NCI-H1105 (cell line): ENCODE measurements around the gene LIPF.
"Not testable (repeated sequence)": the region's sequence is repeated elsewhere in the genome, so short reads cannot be mapped to it uniquely, and the experiment has no call there.

Experiments
- DNase-seq: peaks from one replicate; lab custom pipeline; 2025; lab: John Stamatoyannopoulos, UW

Gene LIPF

DNA sequence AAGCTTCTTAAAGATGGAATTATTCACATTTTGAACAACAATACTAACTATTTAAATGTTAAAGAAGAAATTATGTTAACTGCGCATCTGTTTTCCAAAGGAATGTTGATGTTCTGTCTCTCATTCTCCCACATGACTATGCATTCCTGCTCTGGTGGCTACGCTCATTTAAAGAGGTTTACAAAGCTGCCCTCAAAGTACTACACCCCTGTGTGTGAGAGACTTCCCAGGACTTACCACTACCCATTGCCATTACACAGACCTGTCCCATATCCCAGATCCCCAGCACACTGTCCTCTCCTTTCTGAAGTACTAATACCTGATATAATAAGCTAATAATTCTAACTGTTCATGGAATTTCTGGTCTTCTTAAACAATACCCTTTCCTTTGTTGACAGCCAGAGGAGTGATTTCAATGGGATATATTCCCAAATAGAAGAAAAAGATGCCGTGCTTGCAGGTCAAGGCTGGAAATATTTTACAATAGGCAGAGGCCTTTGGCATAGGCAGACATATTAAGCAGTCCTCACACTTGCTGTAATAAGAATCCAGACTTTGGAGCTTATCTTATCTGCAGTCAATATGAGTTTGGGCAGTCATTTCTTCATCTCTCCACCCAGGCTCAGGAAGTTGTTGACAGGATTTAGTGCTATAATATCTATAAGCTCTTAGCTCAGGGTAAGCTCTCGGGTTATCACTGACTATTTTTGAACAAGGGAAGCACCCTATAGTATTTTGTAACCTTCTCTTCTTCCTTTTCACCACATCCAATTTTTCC, 12.2 kb downstream of the LIPF start:
- no peak for DNase-seq

DNA sequence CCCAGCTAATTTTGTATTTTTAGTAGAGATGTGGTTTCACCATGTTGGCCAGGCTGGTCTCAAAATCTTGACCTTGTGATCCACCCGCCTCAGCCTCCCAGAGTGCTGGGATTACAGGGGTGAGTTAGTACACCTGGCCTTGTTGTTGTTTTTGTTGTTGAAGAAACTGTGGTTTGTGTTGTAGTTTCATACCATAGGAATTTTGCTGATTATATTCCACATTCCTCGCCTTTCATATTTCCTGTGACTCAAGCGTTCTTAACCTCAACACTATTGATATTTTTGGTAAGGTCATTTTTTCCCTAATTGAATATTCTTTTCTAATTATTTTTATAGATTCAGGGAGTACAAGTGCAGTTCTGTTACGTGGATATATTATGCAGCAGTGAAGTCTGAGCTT, 16.7 kb downstream of the LIPF start:
- no peak for DNase-seq

DNA sequence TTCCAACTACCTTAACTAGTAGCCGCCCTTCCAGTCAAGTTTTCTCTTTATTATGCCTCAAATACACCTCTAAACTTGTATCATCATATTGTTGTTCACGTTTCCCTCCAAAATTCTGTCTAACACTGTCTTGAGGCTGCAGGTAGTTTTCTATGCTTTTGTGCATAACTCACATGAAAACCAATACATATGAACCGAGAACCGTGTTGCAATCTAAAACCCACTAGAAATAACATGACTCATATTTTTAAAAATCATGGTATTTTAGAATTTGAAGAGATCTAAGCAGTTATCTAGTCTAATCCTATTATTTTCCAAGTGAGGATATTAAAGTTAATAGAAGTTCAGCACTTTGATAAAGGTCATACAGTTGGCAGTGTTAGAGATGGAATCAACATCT, 18.2 kb downstream of the LIPF start:
- no peak for DNase-seq

DNA sequence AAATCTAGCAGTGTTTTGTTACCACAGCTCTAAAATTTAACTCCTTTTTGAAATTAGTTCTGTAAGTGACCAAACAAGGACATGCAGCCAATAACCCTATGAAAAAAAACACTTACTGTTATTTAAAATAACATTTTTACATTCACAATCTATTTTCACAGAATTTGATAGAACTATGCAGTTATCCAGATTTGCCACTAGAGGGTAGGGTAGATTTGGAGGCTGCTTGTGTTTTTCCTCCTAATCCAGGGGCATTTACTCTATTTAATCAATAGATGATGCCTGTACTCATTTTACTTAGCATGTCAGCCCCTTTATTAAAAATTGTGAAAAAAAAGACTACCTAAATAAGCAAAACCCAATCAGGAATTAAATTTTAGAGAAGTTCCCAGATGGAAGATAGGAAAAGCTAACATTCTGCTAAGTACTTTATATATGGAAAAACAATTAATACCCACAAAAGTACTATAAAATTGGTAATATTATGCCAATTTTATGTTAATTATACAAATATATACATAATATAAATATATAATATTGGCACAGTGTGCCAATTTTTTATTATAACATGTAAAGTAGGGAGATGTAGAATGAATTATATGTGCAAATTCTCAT, 23.7 kb downstream of the LIPF start:
- no peak for DNase-seq

DNA sequence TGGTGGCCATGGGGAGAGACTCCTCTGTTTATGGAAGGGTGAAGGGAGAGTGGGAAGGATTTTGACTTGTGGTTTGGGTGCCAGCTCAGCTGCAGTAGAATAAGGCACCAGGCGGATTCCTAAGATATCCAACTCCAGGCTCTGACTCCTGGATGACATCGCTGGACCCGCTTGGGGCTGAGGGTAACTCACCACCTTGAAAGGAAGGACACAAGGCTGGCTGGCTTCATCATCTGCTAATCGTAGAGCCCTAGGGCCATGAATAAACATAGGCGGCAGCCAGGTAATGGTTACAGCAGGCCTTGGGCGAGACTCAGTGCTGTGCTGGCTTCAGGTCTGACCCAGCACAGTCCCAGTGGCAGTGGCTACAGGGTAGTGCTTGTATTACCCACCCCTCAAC, 25.1 kb downstream of the LIPF start:
- DNase-seq, result no peak

DNA sequence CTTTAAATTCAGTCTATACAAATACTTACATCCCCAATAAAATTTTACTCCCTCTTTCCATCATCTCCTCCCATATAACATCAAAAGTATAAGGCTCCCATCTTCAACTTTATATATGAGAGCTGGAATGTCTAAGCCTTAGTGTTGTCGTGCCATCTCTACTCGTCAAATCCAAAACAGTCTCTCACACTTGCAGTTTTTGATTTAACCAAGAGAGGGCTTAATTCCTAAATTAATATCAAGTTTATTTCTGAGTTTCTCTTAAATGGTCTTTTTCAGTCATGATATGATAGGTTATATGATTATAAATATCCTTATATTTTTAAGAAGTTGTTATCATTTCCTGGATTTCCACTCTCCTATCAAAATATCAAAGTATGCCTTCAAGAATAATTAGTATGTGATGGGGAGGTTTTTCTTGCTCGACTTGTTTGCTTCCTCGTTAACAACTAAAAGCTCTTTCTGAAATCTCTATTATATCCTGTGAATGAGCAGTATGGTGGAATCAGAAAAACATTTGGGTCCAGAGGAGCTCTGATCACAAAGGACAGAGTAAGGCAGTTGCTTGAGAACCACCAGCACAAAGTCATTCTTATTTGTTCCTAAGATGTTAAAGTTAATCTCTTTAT, 29.3 kb downstream of the LIPF start:
- DNase-seq, result no peak

DNA sequence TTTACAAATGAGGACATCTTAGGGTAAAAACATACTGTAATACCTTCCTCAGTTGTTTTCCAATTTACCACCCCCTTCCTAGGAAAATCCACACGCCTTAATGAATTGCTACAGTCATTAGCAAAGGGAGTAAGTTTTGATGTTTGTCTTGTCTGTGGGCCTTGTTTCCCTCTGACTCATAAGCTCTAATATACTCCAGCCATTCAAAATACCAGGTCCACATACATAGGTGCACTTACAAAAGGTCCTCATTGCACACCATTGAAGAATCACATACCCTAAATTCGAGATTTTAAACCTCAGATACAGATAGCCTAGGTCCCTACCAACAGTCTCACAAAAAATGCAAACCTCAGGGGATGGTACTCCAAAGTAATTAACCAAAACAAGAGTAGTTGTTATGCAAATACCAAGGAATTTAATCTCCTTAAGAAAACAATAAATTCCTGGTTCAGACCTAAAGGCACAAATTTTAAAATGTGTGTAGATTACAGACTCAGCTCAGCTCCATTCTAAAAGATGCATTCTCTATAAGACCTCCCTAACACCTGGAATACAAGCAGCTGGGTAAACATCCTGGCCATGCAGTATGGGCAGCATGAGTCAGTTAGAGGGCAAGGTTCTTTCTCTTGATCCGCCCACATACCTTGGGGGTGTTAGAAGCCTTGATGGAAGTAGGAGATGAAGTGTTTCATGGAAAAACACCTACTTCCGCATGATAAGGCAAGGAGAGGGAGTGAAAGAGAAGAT, 38.8 kb downstream of the LIPF start:
- no peak for DNase-seq

DNA sequence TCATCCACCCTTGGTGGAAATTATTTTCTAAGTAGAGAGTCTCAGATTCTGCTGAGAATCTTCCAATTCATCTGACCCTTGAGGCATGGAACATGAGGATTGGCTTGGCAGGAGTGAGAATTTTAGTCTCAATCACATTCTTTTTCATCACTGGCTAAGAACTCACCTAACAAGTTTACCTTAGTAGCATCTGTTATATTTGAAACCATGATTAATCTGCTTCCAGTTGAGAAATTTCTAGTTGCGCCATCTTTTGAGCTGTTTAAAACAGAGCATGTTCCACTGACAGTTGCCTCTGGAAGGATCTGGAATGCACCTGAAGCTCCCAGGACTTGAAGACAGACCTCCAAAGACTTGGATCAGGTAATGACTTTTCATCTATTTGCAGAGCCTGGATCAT, 41.7 kb downstream of the LIPF start, which contains the start of gene LIPK:
TSS of gene LIPK (plus strand) at position 292 of the 400 bp plus-strand sequence. CDS start 18,295 bp downstream, outside the sequence.
- DNase-seq, result no peak

DNA sequence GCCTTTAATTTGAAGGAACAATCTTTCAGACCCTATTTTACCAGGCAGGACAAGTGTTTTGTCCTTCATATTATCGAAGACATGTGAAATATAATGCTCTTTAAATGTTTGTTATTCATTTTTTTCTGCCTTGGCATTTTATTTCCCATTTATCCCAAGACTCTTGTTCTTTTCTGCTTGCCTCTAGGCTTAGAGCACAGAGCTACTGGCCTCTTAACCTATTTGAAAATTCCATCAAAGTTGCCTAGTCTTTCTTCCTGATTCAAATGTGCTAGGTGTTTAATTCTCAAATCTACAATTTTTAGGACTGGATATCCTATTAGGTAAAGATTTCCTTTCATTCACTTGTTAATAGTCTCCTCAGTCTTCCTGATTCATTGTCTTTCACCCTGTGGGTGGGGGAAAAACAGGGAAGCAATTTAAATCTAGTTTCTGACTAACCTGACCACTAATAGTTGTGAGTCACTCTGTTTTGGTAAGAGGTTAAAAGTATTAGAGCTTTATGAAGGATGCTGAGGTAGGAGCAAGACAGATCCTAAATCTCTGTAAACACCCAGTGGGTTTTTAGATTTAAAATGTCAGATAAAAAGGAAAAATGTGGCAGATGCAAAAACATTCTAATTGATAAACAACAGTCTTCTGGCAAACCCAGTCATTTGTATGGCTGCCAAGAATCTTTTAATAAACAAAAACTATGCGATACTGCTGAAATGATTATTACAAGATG, 43.4 kb downstream of the LIPF start:
- no peak for DNase-seq

DNA sequence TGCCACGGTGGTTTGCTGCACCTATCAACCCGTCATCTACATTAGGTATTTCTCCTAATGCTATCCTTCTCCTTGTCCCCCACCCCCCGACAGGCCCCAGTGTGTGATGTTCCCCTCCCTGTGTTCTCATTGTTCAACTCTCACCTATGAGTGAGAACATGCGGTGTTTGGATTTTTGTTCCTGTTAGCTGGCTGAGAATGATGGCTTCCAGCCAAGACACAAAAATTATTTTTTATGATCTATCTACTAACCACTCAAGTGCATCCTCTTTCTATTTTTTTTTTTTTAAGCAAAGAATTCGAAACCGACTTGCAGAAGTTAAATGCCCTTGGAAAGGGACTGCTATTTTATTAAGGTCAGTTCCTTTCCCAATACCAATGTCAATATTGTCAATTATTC, 45.1 kb downstream of the LIPF start:
- not testable (repeated sequence) for DNase-seq

DNA sequence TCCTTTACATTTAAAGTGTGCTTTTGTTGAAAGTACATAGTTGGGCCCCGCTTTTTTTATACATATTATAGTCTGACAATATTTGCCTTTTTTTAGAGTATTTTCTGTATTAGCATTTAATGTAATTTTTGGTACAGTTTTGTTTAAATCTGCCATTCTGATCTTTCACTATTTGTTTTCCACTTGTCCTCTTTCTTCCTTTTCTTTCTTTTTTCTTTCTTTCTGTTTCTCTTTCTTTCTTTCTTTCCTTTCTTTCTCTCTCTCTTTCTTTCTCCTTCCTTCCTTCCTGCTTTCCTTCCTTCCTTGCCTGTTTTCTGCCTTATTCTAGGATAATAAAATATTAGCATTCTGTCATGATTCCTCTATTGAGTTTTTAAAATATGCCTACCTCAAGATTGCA, 51.3 kb downstream of the LIPF start:
- DNase-seq, result no peak

DNA sequence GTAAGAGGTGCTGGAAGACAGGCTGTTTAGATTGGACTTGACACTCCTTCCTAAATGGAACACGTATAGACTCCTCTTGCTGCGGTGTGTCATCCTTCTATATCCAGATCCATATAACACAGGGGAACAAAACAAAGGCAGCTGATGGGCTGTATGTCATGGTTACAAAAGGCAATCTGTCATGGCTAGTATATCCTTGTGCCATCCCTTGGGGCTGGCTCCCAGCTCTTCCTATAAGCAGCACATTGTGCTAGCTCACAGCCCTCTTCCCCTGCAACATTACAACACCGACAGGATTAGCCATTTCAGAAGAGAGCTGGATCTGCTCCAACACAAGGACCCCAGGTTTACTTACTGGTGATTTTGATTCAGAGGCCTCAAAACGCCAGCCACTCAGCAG, 57.1 kb downstream of the LIPF start:
- DNase-seq, result no peak

DNA sequence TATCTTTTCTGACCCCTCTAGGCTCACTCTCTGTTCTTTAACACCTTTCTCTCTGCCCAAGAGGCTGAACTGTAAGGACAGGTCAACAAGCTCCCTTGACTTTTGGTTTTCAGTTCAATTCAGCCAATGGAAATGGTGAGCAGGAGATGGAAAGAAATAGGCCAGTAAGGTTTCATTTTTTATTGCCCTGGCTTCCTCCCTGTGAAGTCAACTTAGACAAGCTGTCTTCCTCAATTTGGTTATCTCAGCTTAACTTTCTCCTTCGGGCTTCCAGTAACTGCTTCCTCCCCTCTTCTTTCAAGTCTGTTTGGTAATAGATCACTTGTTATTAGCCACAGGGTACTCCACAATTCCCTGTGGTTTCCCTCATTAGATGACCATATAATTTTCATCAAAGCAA, 61.6 kb downstream of the LIPF start:
- no peak for DNase-seq

DNA sequence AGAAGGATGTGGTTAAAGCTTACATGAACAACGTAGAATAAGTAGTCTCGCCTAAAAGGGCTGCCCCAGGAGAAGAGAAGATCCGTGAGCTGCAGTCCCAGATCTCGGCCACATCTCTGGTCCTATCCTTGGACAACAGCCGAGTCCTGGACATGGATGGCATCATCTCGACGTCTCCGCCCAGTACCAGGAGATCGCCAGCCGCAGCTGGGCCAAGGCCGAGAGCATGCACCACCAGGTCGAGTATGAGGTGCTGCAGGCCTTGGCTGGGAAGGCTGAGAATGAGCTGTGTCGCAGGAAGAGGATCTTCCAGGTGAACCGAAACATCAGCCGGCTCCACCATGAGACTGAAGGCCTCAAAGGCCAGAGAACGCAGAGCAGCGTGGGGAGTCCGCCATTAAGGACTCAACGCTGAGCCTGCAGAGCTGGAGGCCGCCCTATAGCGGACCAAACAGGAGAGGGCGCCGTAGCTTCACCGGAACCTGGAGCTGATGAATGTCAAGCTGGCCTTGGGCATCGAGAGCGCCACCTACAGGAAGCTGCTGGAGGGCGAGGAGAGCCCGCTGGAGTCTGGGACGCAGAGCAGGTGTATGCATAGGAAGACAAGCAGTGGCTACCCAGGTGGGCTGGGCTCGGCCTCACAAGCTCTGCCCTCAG, 64.0 kb downstream of the LIPF start:
- DNase-seq, result no peak
